IMR-90 (cell line): ENCODE data around the gene SNAP29. TPM values are rescaled to one million over a fixed set of nuclear protein-coding genes. Genes with fewer than 3 reads are reported as not detected.

Experiments
- ATAC-seq: fragments of 200-7000 bp; cut with Tn5 transposase; 2 replicates; pipeline ENCODE4 v1.9.1; 2020; ENCODE audit warnings: low read depth, mild to moderate bottlenecking, moderate library complexity
- BruUV-seq: library from RNA; stranded (reverse); fragments of 400-500 nt; replicated peaks from 2 replicates; lab custom pipeline; 2021; lab: Mats Ljungman, UMichigan
- CTCF ChIA-PET: fragments of 300-600 bp; formaldehyde crosslinking; extraction: SDS; loops from one replicate; lab custom pipeline; 2021; ENCODE audit warnings: antibody characterized with exemption; lab: Yijun Ruan, JAX
- POLR2A ChIA-PET: fragments of 300-600 bp; sonication (Branson Sonifier 250); formaldehyde crosslinking; loops from one replicate; lab custom pipeline; 2022; ENCODE audit warnings: antibody characterized with exemption; ENCODE audit not compliant: unreplicated experiment; lab: Charles Lee
- DNase-seq: peaks from one replicate; pipeline ENCODE4 v3.0.0; 2013
- H2AFZ ChIP-seq: replicated peaks from 2 replicates; pipeline ENCODE3; 2013; ENCODE audit warnings: low read length, mild to moderate bottlenecking; ENCODE audit not compliant: poor library complexity
- H2AK5ac ChIP-seq: 2 replicates; pipeline ENCODE4 v1.6.1; 2013; ENCODE audit warnings: low read depth, low read length, inconsistent platforms
- H2AK9ac ChIP-seq: replicated peaks from 2 replicates; pipeline ENCODE3; 2013; ENCODE audit warnings: mild to moderate bottlenecking, low read depth, low read length, moderate library complexity; ENCODE audit not compliant: poor library complexity
- H2BK120ac ChIP-seq: 2 replicates; pipeline ENCODE4 v1.6.1; 2013; ENCODE audit warnings: low read depth, low read length, inconsistent platforms
- H2BK15ac ChIP-seq: 3 replicates; pipeline ENCODE4 v1.6.1; 2013; ENCODE audit warnings: low read depth, low read length, inconsistent platforms
- H2BK20ac ChIP-seq: 2 replicates; pipeline ENCODE4 v1.6.1; 2013; ENCODE audit warnings: low read depth, mild to moderate bottlenecking, inconsistent platforms, low read length, moderate library complexity
- H2BK5ac ChIP-seq: 2 replicates; pipeline ENCODE4 v1.6.1; 2013; ENCODE audit warnings: mild to moderate bottlenecking, low read depth, low read length, inconsistent platforms; ENCODE audit not compliant: poor library complexity, severe bottlenecking
- H3K14ac ChIP-seq: replicated peaks from 2 replicates; pipeline ENCODE4 v1.6.1; 2013; ENCODE audit warnings: low read depth, low read length, inconsistent platforms
- H3K18ac ChIP-seq: 2 replicates; pipeline ENCODE4 v1.6.1; 2013; ENCODE audit warnings: low read depth, low read length, control low read depth
- H3K23ac ChIP-seq: 2 replicates; pipeline ENCODE4 v1.6.1; 2013; ENCODE audit warnings: low read depth, low read length, inconsistent platforms
- H3K27ac ChIP-seq: 2 replicates; pipeline ENCODE4 v1.5.1; 2013; ENCODE audit warnings: mild to moderate bottlenecking, control low read depth, low read length; ENCODE audit not compliant: insufficient read depth
- H3K27me3 ChIP-seq: 2 replicates; pipeline ENCODE4 v1.6.1; 2013; ENCODE audit warnings: low read length; ENCODE audit not compliant: control insufficient read depth, insufficient read depth
- H3K36me3 ChIP-seq: 2 replicates; pipeline ENCODE4 v1.6.1; 2013; ENCODE audit warnings: low read length, mixed read lengths; ENCODE audit not compliant: control insufficient read depth, insufficient read depth
- H3K4ac ChIP-seq: 2 replicates; pipeline ENCODE4 v1.6.1; 2013; ENCODE audit warnings: low read depth, low read length, inconsistent platforms
- H3K4me1 ChIP-seq: 2 replicates; pipeline ENCODE4 v1.6.1; 2013; ENCODE audit warnings: low read length, mixed read lengths; ENCODE audit not compliant: control insufficient read depth, insufficient read depth
- H3K4me2 ChIP-seq: 2 replicates; pipeline ENCODE4 v1.6.1; 2013; ENCODE audit warnings: low read depth, mild to moderate bottlenecking, control low read depth, low read length, moderate library complexity
- H3K4me3 ChIP-seq: 2 replicates; pipeline ENCODE4 v1.5.1; 2013; ENCODE audit warnings: low read depth, mild to moderate bottlenecking, control low read depth, low read length, moderate library complexity; ENCODE audit not compliant: insufficient read depth
- H3K56ac ChIP-seq: 2 replicates; pipeline ENCODE4 v1.6.1; 2013; ENCODE audit warnings: low read length, inconsistent platforms; ENCODE audit not compliant: insufficient read depth; ENCODE audit errors: extremely low read depth
- H3K79me1 ChIP-seq, 2 experiments: 2 replicates each; pipeline ENCODE4 v1.6.1; 2013; ENCODE audit warnings: low read length in 2 of 2, inconsistent platforms in 1 of 2, low read depth in 1 of 2
- H3K9ac ChIP-seq: 2 replicates; pipeline ENCODE4 v1.6.1; 2013; ENCODE audit warnings: low read depth, low read length, control low read depth
- H3K9me1 ChIP-seq: 2 replicates; pipeline ENCODE4 v1.6.1; 2013; ENCODE audit warnings: low read length, inconsistent platforms; ENCODE audit not compliant: insufficient read depth
- H3K9me3 ChIP-seq: 2 replicates; pipeline ENCODE4 v1.6.1; 2013; ENCODE audit warnings: low read length; ENCODE audit not compliant: control insufficient read depth, insufficient read depth
- H4K20me1 ChIP-seq: 2 replicates; pipeline ENCODE4 v1.6.1; 2013; ENCODE audit warnings: low read length, inconsistent platforms; ENCODE audit not compliant: insufficient read depth
- H4K5ac ChIP-seq: 2 replicates; pipeline ENCODE4 v1.6.1; 2013; ENCODE audit warnings: mild to moderate bottlenecking, low read depth, low read length, control low read depth
- H4K8ac ChIP-seq, 2 experiments: 2 replicates each; pipeline ENCODE4 v1.6.1; 2013; ENCODE audit warnings: low read depth in 2 of 2, low read length in 2 of 2, control low read depth in 1 of 2, inconsistent platforms in 1 of 2
- H4K91ac ChIP-seq: 2 replicates; pipeline ENCODE4 v1.6.1; 2013; ENCODE audit warnings: low read depth, low read length, inconsistent platforms; ENCODE audit not compliant: insufficient read depth
- CEBPB ChIP-seq: IDR thresholded peaks from 2 replicates; pipeline ENCODE4 v1.6.1; 2012; ENCODE audit warnings: low read depth, low read length, improper control_type of control experiment
- ELK1 ChIP-seq: fragments of 150-350 bp; IDR thresholded peaks from 2 replicates; pipeline ENCODE4 v1.6.1; 2016; ENCODE audit warnings: low read depth, mild to moderate bottlenecking, low read length, moderate library complexity, borderline replicate concordance
- MAZ ChIP-seq: IDR thresholded peaks from 2 replicates; pipeline ENCODE4 v1.6.1; 2012; ENCODE audit warnings: low read depth, mild to moderate bottlenecking, low read length, improper control_type of control experiment, moderate library complexity, borderline replicate concordance
- MXI1 ChIP-seq: IDR thresholded peaks from 2 replicates; pipeline ENCODE4 v1.6.1; 2012; ENCODE audit warnings: low read depth, mild to moderate bottlenecking, low read length, moderate library complexity, borderline replicate concordance
- NFE2L2 ChIP-seq: fragments of 150-350 bp; IDR thresholded peaks from 2 replicates; pipeline ENCODE4 v1.6.1; 2016; ENCODE audit warnings: low read depth, mild to moderate bottlenecking, low read length
- POLR2A ChIP-seq: IDR thresholded peaks from 2 replicates; pipeline ENCODE4 v1.6.1; 2012; ENCODE audit warnings: mild to moderate bottlenecking, low read depth, low read length
- RAD21 ChIP-seq: IDR thresholded peaks from 2 replicates; pipeline ENCODE4 v1.6.1; 2012; ENCODE audit warnings: low read length, improper control_type of control experiment
- RCOR1 ChIP-seq: IDR thresholded peaks from 2 replicates; pipeline ENCODE4 v1.6.1; 2012; ENCODE audit warnings: mild to moderate bottlenecking, low read length, improper control_type of control experiment; ENCODE audit not compliant: insufficient replicate concordance
- WGBS, 2 experiments: methylation state at CpG; one replicate each; pipeline versions ENCODE4 v1.1.5 to v1.1.7; 2013; ENCODE audit warnings: missing lambda C conversion rate in 2 of 2; ENCODE audit not compliant: insufficient read length in 1 of 2; ENCODE audit errors: extremely low coverage in 2 of 2; 5-methylcytosine and 5-hydroxymethylcytosine counted together
- dilution Hi-C: fragments of 300-500 bp; cut with HindIII; formaldehyde crosslinking; loops from one replicate; pipeline ENCODE4 v1.14.3; 2018; ENCODE audit warnings: low sequenced_read_pairs; ENCODE audit not compliant: unreplicated experiment
- in situ Hi-C: fragments of 300-500 bp; cut with MboI; formaldehyde crosslinking; loops from 3 replicates; pipeline ENCODE4 v1.14.3; 2019; ENCODE audit warnings: low sequenced_read_pairs, inconsistent platforms, mixed read lengths
- intact Hi-C: fragments of 100-400 bp; cut with micrococcal nuclease; formaldehyde crosslinking; loops from 2 replicates; pipeline ENCODE4 v1.10.0; 2022
- polyA plus RNA-seq, 3 experiments: library from polyadenylated mRNA; depleted of rRNA; stranded (reverse); fragments of >200 nt; gene quantifications; 2 replicates each; pipeline ENCODE4 v1.2.3, GENCODE V29; 2012; ENCODE audit warnings: low replicate concordance in 1 of 3
- total RNA-seq: library from RNA; depleted of rRNA; stranded (reverse); fragments of >200 nt; gene quantifications from 2 replicates; pipeline ENCODE4 v1.2.3, GENCODE V29; 2012

SNAP29 gene
- total and polyA plus RNA-seq, 2 of the 4 experiments (the other 2 are of a cell fraction): 10.6 to 29.5 TPM

GRCh38 chr22:20814221-20814808 lies 44.5 kb upstream of the SNAP29 start:
- Histone ChIP-seq H3K18ac (no peak overlapping the region), H4K8ac (no peak overlapping the region), H2BK5ac (no peak overlapping the region), H3K4me1 (no peaks in the 10 kb centered on the region), H4K5ac (no peak overlapping the region), H3K9me3 (no peaks in the 10 kb centered on the region), H3K9me1 (peaks cover 5% of the 10 kb centered on the region; the same call in 1 of the 2 replicates), H3K14ac (no peak overlapping the region), H3K36me3 (peaks cover 39% of the 10 kb centered on the region), H3K9ac (no peak overlapping the region), H4K91ac (no peak overlapping the region), H2BK120ac (no peak overlapping the region), H4K20me1 (no peaks in the 10 kb centered on the region), H2BK20ac (no peak overlapping the region), H2AFZ (no peak overlapping the region), H3K4me2 (no peak overlapping the region), H3K4ac (no peak overlapping the region), H2AK9ac (no peak overlapping the region), H2BK15ac (no peak overlapping the region), H3K27me3 (no peaks in the 10 kb centered on the region), H3K56ac (no peak overlapping the region), H2AK5ac (no peak overlapping the region), H3K79me1 (peaks cover 0 to 6% of the 10 kb centered on the region in 2 experiments; a peak in 1 of 4 replicates), H3K27ac (no peak overlapping the region), H3K4me3 (no peak overlapping the region), H3K23ac (no peak overlapping the region)
- ChIA-PET CTCF (interaction anchor here (1.8 kb wide), 1 partner anchor 30 kb away, joined by 5 read pairs; no protein-coding TSS in a partner anchor), POLR2A (no interaction called here)
- in situ Hi-C loops: no loop called here
- WGBS, 2 experiments: 100% methylated on average over 1 of the region's 5 CpGs; no CpG with 5 or more reads in 1 of the 2 experiments
- no peak for ATAC-seq
- no TSS peak for BruUV-seq
- DNase-seq: no peak
- dilution Hi-C loops: no loop called here
- no peak for TF ChIP-seq MXI1
- no peak for TF ChIP-seq RCOR1
- no peak for TF ChIP-seq POLR2A
- no peak for TF ChIP-seq MAZ
- no peak for TF ChIP-seq RAD21
- no peak for TF ChIP-seq NFE2L2
- TF ChIP-seq CEBPB: no peak
- no peak for TF ChIP-seq ELK1
- intact Hi-C loops: no loop called here
